ENCODE data around the gene TIAM2.
"Not testable (repeated sequence)": the region's sequence is repeated elsewhere in the genome, so short reads cannot be mapped to it uniquely, and the experiment has no call there.

Gene TIAM2

DNA sequence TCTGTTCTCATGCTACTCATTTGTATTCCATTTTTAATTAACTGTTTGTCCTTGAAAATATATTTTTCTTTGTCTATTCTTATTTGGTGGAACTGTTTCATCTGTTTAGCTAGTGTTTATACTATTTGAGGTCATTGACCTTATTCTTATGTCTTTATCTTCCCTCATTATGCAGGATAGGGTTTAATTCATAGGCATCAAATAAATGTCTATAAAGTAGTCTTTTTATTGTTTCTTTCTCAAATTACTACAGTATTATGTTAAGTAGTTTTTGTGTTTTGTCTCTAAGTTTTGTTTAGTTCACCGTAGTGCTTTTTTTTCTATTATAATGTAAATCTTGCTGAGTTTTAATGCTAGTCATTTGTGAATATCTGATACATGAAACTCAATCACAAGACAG, 19.0 kb downstream of the TIAM2 start:
- no peaks in the 10 kb centered on the region for H4K20me1 ChIP-seq (ENCODE audit: insufficient read depth, low read length)
- H3K4me3 ChIP-seq (ENCODE audit: low read length), result no peak overlapping the region
- no peak for DNase-seq
- no peaks in the 10 kb centered on the region for H3K27me3 ChIP-seq (replicated peaks; ENCODE audit: insufficient read depth, low read length)
- no peaks in the 10 kb centered on the region for H3K4me1 ChIP-seq (ENCODE audit: low read length)
- no peaks in the 10 kb centered on the region for H3F3A ChIP-seq (ENCODE audit: insufficient read depth, low read length)
- H3K9me3 ChIP-seq (replicated peaks; ENCODE audit: insufficient read depth, low read length), result no peaks in the 10 kb centered on the region
- no peak overlapping the region for H3K27ac ChIP-seq (ENCODE audit: low read length)
- no peaks in the 10 kb centered on the region for H3K9me2 ChIP-seq (replicated peaks; ENCODE audit: insufficient read depth, low read length)
- H3K79me2 ChIP-seq (ENCODE audit: low read length), result no peaks in the 10 kb centered on the region
- H3K36me3 ChIP-seq (replicated peaks; ENCODE audit: insufficient read depth, low read length), result no peaks in the 10 kb centered on the region
- no peak overlapping the region for H3K4me2 ChIP-seq (ENCODE audit: low read depth, low read length)
- H2AFZ ChIP-seq (ENCODE audit: low read length), result no peak overlapping the region
- TF ChIP-seq EZH2 (optimal IDR thresholded peaks at IDR 0.05; ENCODE audit: low read depth, low read length) (no peak), EZH2phosphoT487 (IDR thresholded peaks at IDR 0.05; ENCODE audit: low read length) (no peak)
- TF ChIP-seq, protein P1, sequence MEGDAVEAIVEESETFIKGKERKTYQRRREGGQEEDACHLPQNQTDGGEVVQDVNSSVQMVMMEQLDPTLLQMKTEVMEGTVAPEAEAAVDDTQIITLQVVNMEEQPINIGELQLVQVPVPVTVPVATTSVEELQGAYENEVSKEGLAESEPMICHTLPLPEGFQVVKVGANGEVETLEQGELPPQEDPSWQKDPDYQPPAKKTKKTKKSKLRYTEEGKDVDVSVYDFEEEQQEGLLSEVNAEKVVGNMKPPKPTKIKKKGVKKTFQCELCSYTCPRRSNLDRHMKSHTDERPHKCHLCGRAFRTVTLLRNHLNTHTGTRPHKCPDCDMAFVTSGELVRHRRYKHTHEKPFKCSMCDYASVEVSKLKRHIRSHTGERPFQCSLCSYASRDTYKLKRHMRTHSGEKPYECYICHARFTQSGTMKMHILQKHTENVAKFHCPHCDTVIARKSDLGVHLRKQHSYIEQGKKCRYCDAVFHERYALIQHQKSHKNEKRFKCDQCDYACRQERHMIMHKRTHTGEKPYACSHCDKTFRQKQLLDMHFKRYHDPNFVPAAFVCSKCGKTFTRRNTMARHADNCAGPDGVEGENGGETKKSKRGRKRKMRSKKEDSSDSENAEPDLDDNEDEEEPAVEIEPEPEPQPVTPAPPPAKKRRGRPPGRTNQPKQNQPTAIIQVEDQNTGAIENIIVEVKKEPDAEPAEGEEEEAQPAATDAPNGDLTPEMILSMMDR (IDR thresholded peaks at IDR 0.05; ENCODE audit: low read length), result no peak
- H3K9ac ChIP-seq (ENCODE audit: low read length), result no peak overlapping the region

DNA sequence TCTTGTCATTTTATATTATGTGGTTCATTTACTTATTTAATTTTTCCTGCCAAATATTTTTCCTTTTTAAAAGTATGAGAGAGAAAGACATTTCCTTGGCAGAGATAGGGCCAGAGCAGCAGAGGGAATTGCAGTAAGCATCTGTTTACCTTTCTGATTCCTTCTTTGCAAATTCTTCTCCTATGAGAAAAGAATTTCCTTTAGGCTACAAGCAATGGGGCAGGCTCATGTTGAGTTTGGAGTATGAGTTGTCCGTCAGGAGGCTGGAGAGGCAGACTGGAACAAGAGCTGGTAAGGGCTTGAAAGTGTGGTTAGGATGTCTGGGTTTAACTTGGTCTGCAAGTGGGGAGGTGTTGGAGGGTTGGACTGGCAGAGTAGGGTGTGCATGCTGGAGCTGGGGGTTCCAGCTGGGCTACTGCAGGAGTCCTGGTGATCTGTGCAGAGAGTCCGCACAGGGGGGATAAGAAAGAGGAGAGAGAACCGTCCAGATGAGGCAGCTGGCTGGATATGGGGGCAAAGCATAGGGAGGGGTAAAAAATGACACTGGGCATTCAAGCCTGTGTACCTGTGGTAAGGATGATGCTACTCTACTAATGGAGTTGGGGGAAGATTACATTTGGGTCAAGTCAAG, 19.7 kb downstream of the TIAM2 start:
- Histone ChIP-seq H3K9me2 (replicated peaks; ENCODE audit: insufficient read depth, low read length) (no peaks in the 10 kb centered on the region), H3F3A (ENCODE audit: insufficient read depth, low read length) (no peaks in the 10 kb centered on the region), H3K27me3 (replicated peaks; ENCODE audit: insufficient read depth, low read length) (no peaks in the 10 kb centered on the region), H3K4me1 (ENCODE audit: low read length) (no peaks in the 10 kb centered on the region), H2AFZ (ENCODE audit: low read length) (no peak overlapping the region), H3K4me2 (ENCODE audit: low read depth, low read length) (no peak overlapping the region), H3K9me3 (replicated peaks; ENCODE audit: insufficient read depth, low read length) (no peaks in the 10 kb centered on the region), H3K27ac (ENCODE audit: low read length) (no peak overlapping the region), H4K20me1 (ENCODE audit: insufficient read depth, low read length) (no peaks in the 10 kb centered on the region), H3K36me3 (replicated peaks; ENCODE audit: insufficient read depth, low read length) (no peaks in the 10 kb centered on the region), H3K9ac (ENCODE audit: low read length) (no peak overlapping the region), H3K79me2 (ENCODE audit: low read length) (no peaks in the 10 kb centered on the region), H3K4me3 (ENCODE audit: low read length) (no peak overlapping the region)
- no peak for DNase-seq
- no peak for TF ChIP-seq EZH2 (optimal IDR thresholded peaks at IDR 0.05; ENCODE audit: low read depth, low read length)
- TF ChIP-seq, protein P1 (IDR thresholded peaks at IDR 0.05; ENCODE audit: low read length), result no peak
- TF ChIP-seq EZH2phosphoT487 (IDR thresholded peaks at IDR 0.05; ENCODE audit: low read length), result no peak

DNA sequence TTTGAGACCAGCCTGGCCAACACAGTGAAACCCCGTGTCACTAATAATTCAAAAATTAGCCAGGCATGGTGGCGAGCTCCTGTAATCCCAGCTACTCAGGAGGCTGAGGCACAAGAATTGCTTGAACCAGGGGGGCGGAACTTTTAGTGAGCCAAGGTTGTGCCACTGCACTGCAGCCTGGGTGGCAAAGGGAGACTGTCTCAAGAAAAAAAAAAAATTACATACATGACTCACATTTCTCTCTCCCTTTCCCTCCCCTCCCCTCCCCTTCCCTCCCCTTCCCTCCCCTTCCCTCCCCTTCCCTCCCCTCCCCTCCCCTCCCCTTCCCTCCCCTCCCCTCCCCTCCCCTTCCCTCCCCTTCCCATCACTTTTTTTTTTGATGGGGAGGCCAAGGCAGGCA, 23.3 kb downstream of the TIAM2 start:
- H3K9ac ChIP-seq (ENCODE audit: low read length); H2AFZ ChIP-seq (ENCODE audit: low read length); DNase-seq; H3K36me3 ChIP-seq (replicated peaks; ENCODE audit: insufficient read depth, low read length); H3K27me3 ChIP-seq (replicated peaks; ENCODE audit: insufficient read depth, low read length); H3K79me2 ChIP-seq (ENCODE audit: low read length); H4K20me1 ChIP-seq (ENCODE audit: insufficient read depth, low read length); H3K4me1 ChIP-seq (ENCODE audit: low read length); H3K9me3 ChIP-seq (replicated peaks; ENCODE audit: insufficient read depth, low read length); H3F3A ChIP-seq (ENCODE audit: insufficient read depth, low read length); H3K4me2 ChIP-seq (ENCODE audit: low read depth, low read length); H3K9me2 ChIP-seq (replicated peaks; ENCODE audit: insufficient read depth, low read length); H3K27ac ChIP-seq (ENCODE audit: low read length); H3K4me3 ChIP-seq (ENCODE audit: low read length): not testable (repeated sequence)

DNA sequence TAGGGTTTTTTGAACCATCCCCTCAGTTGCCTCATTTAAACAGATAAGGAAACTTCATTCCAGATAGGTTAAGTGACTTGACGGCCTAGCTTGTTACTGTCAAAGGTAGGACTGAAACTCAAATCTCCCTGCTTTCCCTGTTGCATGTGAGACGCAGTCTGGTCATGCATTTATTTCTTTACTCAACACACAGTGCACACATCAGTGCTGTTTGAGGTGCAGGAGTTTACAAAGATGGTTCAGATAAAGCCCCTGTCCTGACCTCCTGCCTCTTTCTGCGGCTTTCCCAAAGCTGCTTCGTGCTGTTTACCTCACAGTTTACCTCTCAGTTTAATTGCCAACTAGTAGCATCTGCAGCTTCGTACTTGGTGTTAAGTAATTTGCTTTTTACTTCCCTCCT, 26.6 kb downstream of the TIAM2 start:
- H3K79me2 ChIP-seq (ENCODE audit: low read length), result no peaks in the 10 kb centered on the region
- H4K20me1 ChIP-seq (ENCODE audit: insufficient read depth, low read length), result no peaks in the 10 kb centered on the region
- H3K9me3 ChIP-seq (replicated peaks; ENCODE audit: insufficient read depth, low read length), result no peaks in the 10 kb centered on the region
- no peaks in the 10 kb centered on the region for H3K9me2 ChIP-seq (replicated peaks; ENCODE audit: insufficient read depth, low read length)
- H3K9ac ChIP-seq (ENCODE audit: low read length), result no peak overlapping the region
- DNase-seq, result no peak
- no peaks in the 10 kb centered on the region for H3K27me3 ChIP-seq (replicated peaks; ENCODE audit: insufficient read depth, low read length)
- H3K4me2 ChIP-seq (ENCODE audit: low read depth, low read length), result no peak overlapping the region
- no peak overlapping the region for H3K27ac ChIP-seq (ENCODE audit: low read length)
- H2AFZ ChIP-seq (ENCODE audit: low read length), result no peak overlapping the region
- H3K4me3 ChIP-seq (ENCODE audit: low read length), result no peak overlapping the region
- no peak for TF ChIP-seq EZH2phosphoT487 (IDR thresholded peaks at IDR 0.05; ENCODE audit: low read length)
- TF ChIP-seq EZH2 (optimal IDR thresholded peaks at IDR 0.05; ENCODE audit: low read depth, low read length), result no peak
- TF ChIP-seq, protein P1 (IDR thresholded peaks at IDR 0.05; ENCODE audit: low read length), result no peak
- H3K36me3 ChIP-seq (replicated peaks; ENCODE audit: insufficient read depth, low read length), result no peaks in the 10 kb centered on the region
- no peaks in the 10 kb centered on the region for H3K4me1 ChIP-seq (ENCODE audit: low read length)
- H3F3A ChIP-seq (ENCODE audit: insufficient read depth, low read length), result no peaks in the 10 kb centered on the region

All from MM.1S (cell line).